HG03439 (cell line): Measurements from ENCODE around the gene COIL.

Experiments used
- ATAC-seq: cut with Tn5 transposase; IDR thresholded peaks from one replicate; pipeline ENCODE4 v1.9.1; 2021; ENCODE audit warnings: mild to moderate bottlenecking, moderate library complexity; ENCODE audit not compliant: unreplicated experiment

Gene COIL

GRCh38 chr17:56912105-56912999 is 48.5 kb downstream of the COIL start:
- ATAC-seq = no peak

DNA sequence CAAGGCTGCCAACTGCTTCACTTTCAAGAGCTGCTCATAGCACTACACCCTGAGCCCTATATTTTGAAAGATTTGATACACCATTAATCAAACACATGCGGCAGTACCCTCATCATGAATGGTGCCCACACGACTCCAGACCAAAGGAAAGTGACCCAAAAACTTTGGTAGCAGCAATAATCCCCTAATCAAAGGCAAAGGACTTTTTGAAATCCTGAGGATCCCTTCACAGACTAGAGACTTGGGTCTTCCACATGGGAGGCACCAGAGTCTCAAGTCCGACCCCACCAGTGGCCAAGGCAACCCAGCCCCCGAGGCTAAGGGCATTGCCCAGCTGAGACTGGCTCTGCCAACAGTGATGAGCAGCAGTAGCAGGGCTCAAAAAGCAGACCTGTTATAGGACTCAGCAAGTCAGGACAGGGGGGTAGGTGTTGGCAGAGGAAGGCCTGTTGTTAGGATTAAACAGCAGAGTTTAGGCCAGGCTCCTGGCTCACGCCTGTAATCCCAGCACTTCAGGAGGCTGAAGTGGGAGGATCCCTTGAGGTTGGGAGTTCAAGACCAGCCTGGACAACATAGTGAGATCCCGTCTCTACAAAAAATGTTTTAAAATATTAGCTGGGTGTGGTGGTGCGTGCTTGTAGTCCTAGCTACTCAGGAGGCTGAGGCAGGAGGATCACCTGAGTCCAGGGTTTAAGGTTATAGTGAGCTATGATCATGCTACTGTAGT is 50.2 kb downstream of the COIL start:
- no peak for ATAC-seq

- ATAC-seq = no peak
Measured at GRCh38 chr17:56909742-56910508, 50.9 kb downstream of the COIL start.

GRCh38 chr17:56908001-56908542 is 52.8 kb downstream of the COIL start:
- ATAC-seq = peak; percentile 75

- ATAC-seq = no peak
Measured at GRCh38 chr17:56903560-56903959, 57.3 kb downstream of the COIL start.

GRCh38 chr17:56902348-56902747 is 58.5 kb downstream of the COIL start:
- no peak for ATAC-seq

DNA sequence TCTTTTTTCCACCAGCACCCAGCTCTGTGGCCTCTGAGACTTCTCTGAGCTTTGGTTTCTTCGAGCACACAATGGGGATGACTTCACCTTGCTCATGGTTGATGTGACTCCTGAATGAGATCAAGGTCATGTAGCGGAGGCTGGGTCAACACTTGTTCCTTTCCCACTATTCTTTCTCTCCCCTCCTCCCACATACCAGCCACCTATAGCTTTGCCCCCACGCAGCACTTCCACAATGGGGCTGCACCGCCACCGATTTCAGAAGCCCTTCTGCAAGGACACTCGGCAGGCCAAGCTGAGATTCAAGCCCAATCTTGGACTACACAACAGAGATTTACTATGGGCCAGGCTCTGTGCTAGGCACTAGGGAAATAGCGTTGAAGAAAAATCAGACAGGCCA is 61.4 kb downstream of the COIL start:
- ATAC-seq = no peak

DNA sequence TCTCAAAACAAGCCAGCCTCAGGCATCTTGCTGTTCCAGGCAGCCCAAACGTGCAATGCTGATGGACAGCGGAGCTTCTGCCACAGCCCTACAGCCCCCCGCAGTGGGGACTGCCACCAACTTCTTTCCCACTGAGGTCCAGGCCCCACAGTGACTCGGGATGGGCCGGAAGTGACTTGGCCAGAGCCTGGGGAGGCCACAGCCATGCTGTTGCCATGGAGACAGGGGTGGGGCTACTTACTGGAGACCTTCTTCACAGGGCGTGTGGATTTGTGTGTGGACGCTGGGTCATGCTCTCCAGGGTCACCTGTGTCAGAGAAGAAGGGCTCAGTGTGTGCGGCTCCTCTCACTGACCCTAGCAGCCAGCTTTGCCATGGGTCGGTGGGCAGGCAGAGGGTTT is 62.0 kb downstream of the COIL start:
- ATAC-seq = no peak

DNA sequence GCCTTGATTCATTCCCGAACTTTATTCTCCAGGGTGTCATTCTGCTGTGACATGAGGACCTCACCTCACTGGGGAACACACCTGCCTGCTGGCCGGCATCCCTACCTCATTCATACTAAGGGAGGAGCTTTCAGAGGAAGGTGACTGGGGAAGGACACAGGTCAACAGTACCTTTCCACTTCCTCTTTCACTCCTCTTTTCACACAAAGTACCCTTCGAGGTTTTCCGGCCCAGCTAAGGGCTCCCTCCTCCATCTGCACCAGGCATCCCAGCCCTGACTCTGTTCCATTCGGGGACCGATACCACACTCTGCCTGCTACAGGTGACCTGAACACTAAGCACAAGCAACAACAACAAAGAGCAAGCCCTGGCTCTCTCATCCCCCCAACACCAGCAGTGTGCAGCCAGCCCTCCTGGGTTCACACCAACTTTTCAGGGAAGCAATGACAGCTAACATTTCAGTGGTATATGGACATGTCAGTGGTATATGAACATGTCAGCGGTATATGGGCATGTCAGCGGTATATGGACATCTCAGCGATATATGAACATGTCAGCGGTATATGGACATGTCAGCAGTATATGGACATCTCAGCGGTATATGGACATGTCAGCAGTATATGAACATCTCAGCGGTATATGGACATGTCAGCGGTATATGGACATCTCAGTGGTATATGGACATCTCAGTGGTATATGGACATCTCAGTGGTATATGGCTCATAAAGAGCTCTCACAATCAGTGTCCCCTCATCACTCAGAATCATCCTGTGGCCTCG is 63.0 kb downstream of the COIL start:
- no peak for ATAC-seq

GRCh38 chr17:56896968-56897359 is 63.9 kb downstream of the COIL start:
- no peak for ATAC-seq

DNA sequence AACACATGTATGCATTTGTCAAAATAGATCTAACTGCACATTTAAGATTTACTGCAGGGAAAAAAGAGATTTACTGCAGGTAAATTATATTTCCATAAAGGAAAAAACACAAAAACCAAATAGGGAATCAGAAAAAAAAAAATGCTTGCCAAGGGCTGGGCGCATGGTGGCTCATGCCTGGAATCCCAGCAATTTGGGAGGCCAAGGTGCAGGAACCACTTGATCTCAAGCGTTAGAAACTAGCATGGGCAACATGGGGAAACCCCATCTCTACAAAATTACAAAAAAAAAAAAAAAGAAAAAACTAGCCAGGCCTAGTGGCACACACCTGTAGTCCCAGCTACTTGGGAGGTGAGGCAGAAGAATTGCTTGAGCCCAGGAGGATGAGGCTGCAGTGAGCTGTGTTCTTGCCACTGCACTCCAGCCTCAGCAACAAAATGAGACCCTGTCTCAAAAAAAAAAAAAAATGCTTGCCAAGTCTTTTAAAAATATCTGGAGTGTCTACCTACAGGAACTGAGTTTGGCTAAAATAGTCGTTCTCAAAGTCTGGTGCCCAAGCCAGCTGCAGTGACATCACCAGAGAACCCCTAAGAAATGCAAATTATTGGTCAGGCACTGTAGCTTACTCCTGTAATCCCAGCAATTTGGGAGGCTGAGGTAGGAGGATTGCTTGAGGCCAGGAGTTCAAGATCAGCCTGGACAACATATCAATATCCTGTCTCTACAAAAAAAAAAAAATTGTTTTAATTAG is 64.5 kb downstream of the COIL start:
- no peak for ATAC-seq

DNA sequence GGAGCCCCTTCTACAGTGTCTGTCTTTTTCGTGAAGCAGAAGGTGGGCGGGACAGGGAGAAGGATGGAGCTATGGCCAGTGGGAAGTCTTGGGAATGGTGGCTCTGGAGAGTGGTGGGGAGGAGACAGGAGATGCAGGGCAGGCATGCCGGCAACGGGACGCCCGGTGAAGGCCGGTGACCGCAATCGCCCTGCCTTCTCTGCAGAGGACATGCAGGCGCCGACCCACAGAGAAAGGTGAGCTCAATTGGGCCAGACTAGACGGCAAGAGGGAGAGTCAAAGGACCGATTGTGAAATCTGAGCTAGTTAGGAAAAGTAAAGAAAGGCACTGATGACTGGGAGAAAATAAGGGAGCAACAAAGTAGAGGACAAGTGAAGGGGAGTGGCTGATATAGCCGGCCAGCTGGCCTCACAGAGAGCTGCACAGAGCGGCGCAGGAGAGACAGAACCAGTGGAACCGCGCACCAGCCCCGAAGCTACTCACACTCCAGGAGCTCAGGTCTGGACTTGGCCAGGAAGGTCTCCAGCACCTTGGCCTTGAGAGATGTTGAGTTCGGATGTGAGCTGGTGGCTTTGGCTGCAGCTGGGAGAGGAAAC is 65.9 kb downstream of the COIL start:
- no peak for ATAC-seq

DNA sequence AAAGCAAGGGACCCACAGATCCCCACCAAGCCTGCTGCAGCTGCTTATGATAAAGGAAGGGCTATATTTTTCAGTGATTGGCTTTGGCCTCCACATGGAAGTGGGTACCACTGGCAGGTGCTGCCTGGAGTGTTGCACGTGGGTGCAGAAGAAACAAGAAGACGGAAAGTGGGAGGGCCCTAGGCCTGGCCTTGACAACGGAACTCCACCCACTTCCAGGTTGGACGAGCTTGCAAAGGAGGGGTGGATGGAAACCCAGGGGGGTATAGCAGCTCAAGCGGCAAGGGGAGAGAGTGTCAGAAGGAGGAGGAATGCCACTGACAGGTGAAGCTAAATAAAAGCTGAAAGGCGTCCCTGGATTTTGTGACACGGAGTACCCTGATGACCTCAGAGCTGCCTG is 67.3 kb downstream of the COIL start:
- no peak for ATAC-seq

GRCh38 chr17:56892333-56892732 is 68.5 kb downstream of the COIL start:
- no peak for ATAC-seq

GRCh38 chr17:56891751-56892150 is 69.1 kb downstream of the COIL start:
- no peak for ATAC-seq

DNA sequence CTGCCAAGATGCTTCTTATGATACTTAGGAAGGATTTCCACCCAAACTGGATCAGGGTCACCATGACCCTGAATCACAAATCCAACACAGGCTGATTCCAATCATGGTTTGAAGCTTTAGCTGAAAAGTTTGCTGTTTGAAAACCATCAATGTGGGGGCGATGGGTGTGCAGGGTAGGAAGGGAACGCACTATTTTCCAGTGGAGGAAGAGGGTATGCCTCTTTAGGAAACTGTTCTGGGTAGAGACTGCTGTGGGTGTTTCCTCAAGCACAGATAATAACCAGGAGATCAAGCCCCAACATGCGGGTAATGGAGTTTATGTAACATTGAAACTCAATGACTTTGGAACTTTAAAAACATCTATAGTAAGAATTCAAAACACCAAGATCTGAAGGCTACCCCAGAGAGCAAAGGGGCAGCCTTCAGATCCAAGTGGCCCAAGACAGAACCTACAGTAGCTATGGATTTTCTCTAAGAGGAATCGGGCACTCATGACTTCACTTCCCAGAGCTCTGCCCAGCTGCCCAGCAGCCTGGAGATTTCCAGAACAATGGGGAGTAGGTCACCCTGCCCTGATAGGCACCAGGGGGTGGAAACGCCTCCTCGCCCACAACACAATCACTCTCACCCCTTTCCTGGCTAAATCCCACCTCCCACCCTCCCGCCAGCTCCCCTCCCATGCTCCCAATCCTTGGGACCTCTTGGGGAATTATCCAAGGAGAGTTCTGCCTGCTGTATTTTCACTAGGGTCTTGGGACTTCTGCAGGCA is 69.8 kb downstream of the COIL start:
- ATAC-seq = no peak

DNA sequence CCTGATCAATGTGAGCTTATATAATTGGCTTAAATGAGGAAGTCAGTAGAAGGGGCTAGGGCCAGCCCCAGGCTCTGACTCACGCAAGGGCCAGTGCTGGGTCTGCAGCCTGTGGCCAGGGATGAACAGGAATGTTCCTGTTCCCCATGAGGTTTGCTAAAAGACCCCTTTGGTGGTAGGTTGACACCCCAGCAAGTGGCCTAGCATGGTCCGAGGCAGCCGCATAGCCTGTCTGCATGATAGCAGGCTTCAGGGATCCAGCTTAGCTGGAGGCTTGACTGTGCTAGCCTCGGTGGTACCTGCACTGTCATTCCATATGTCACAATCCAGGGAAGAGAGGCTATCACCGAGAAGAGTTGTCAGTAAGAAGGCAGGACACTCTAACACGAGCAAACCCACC is 70.5 kb downstream of the COIL start:
- no peak for ATAC-seq
